Neuron (in vitro differentiated cells): ENCODE measurements around the gene IQSEC1.
A peak's percentile ranks its signal among the peaks of the same experiment; 100 is the strongest.

Experiments
- H2AFZ ChIP-seq: one replicate; pipeline ENCODE4 v1.6.1; 2013; ENCODE audit warnings: low read depth, mild to moderate bottlenecking, inconsistent platforms, low read length, moderate library complexity
- H3K27me3 ChIP-seq: one replicate; pipeline ENCODE4 v1.6.1; 2013; ENCODE audit warnings: low read length; ENCODE audit not compliant: insufficient read depth
- H3K36me3 ChIP-seq: one replicate; pipeline ENCODE4 v1.6.1; 2013; ENCODE audit warnings: low read length; ENCODE audit not compliant: insufficient read depth
- H3K4me1 ChIP-seq: one replicate; pipeline ENCODE4 v1.6.1; 2013; ENCODE audit warnings: low read length; ENCODE audit not compliant: insufficient read depth
- H3K4me3 ChIP-seq: 2 replicates; pipeline ENCODE4 v1.5.1; 2013; ENCODE audit warnings: mild to moderate bottlenecking, low read length, moderate library complexity
- H3K9me3 ChIP-seq: one replicate; pipeline ENCODE4 v1.6.1; 2013; ENCODE audit warnings: low read length

IQSEC1 gene

GRCh38 chr3:13041113-13041776 is 32.0 kb downstream of the IQSEC1 start:
- H3K4me1 ChIP-seq, result peaks cover 57% of the 10 kb centered on the region
- peak overlapping the region; percentile 85 for H3K4me3 ChIP-seq
- H3K36me3 ChIP-seq, result peaks cover 3% of the 10 kb centered on the region
- no peaks in the 10 kb centered on the region for H3K27me3 ChIP-seq
- H3K9me3 ChIP-seq, result no peaks in the 10 kb centered on the region
- H2AFZ ChIP-seq, result no peak overlapping the region

- Histone ChIP-seq H3K27me3 (no peaks in the 10 kb centered on the region), H3K36me3 (peaks cover 8% of the 10 kb centered on the region), H3K4me1 (peaks cover 50% of the 10 kb centered on the region)
Observed at GRCh38 chr3:13040361-13041074, 32.7 kb downstream of the IQSEC1 start.

DNA sequence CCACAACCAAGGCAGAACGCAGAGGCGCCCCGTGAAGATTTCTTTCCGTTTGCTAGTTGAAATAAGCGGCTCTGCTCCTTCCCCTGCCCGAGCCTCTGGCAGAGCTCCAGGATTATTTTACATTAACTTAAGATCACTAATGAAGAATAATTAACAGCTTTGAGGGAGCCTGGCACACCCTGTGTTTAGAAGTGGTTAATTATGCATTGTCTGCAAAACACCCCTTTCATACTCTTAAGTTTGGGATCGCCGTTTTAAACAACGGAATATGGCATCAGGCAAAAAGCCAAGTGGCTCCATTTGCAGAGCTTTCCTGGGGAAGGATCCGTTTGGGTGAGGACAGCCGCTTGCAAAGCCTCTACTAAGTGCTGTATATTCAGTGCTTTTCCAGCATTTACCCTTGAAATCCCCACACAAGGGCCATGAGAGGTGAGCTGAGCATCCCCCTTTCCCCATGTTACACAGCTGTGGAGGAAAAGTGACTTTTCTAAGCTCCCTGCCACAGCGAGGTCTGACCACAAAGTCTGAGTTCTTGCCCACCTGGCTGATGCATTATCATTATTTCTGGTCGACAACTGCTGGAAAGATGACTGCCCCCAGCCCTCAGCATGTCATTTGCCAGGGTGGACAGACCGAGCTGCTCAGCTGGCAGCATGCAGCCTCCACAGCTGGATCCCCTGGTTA is 33.9 kb downstream of the IQSEC1 start:
- Histone ChIP-seq H3K36me3 (peaks cover 8% of the 10 kb centered on the region), H3K4me3 (no peak overlapping the region), H2AFZ (no peak overlapping the region), H3K4me1 (peaks cover 38% of the 10 kb centered on the region), H3K27me3 (no peaks in the 10 kb centered on the region), H3K9me3 (peaks cover under 1% of the 10 kb centered on the region)

More at GRCh38 chr3:13040361-13041074, 32.7 kb downstream of the IQSEC1 start:
- H2AFZ ChIP-seq, result no peak overlapping the region
- no peaks in the 10 kb centered on the region for H3K9me3 ChIP-seq
- H3K4me3 ChIP-seq, result peak overlapping the region; percentile 85

- Histone ChIP-seq H3K4me1 (peaks cover 24% of the 10 kb centered on the region), H3K27me3 (no peaks in the 10 kb centered on the region), H3K4me3 (no peak overlapping the region), H2AFZ (no peak overlapping the region), H3K36me3 (peaks cover 8% of the 10 kb centered on the region), H3K9me3 (peaks cover 1% of the 10 kb centered on the region)
Observed at GRCh38 chr3:13037458-13038117, 35.6 kb downstream of the IQSEC1 start.

DNA sequence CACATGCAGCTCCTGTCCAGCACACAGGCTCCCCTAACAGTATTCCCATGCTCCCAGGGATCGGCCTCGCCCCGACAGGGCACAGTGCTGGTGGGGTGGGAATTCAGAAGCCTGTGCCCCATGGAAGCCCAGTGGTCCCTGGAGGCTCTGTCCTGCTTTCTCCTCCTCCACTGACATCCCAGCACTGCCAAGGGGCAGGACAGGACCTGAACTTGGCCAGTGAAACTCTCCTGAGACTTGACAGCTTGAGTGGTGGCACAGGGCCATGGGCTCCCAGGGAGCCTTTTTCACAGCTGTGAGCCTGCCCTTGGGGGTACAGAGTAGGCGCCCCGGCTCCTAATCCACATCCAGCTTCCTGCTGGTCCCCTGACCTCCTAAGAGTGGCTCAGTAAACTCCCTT is 38.4 kb downstream of the IQSEC1 start:
- peaks cover 1% of the 10 kb centered on the region for H3K9me3 ChIP-seq
- no peaks in the 10 kb centered on the region for H3K27me3 ChIP-seq
- peaks cover 8% of the 10 kb centered on the region for H3K36me3 ChIP-seq
- H3K4me3 ChIP-seq, result no peak overlapping the region
- no peak overlapping the region for H2AFZ ChIP-seq
- peaks cover 6% of the 10 kb centered on the region for H3K4me1 ChIP-seq

- H3K4me1 ChIP-seq, result peaks cover 3% of the 10 kb centered on the region
- no peak overlapping the region for H3K4me3 ChIP-seq
- peaks cover 1% of the 10 kb centered on the region for H3K9me3 ChIP-seq
- H3K27me3 ChIP-seq, result no peaks in the 10 kb centered on the region
- peaks cover 8% of the 10 kb centered on the region for H3K36me3 ChIP-seq
- H2AFZ ChIP-seq, result no peak overlapping the region
Observed at GRCh38 chr3:13034109-13034800, 39.0 kb downstream of the IQSEC1 start.

DNA sequence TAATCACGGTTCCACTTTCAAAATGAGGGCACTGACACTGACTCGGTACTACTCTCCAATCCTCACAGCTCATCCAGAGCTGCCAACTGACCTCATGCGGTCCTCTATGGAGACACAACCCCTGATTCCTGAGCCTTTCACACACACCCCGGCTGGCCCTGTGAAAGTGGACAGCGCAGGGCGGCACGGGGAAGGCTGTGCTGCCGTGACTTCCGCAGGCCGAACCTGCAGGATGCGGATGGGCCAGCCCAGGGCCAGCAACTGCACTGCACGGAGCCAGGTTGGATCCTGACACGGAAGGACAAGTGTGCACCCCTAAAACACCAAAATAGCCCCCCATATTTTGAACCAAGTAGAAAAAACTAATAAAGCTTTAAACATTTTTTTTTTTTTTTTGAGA is 41.0 kb downstream of the IQSEC1 start:
- Histone ChIP-seq H3K9me3 (peaks cover 1% of the 10 kb centered on the region), H3K4me3 (no peak overlapping the region), H2AFZ (no peak overlapping the region), H3K27me3 (no peaks in the 10 kb centered on the region), H3K36me3 (peaks cover 8% of the 10 kb centered on the region), H3K4me1 (peaks cover 3% of the 10 kb centered on the region)

DNA sequence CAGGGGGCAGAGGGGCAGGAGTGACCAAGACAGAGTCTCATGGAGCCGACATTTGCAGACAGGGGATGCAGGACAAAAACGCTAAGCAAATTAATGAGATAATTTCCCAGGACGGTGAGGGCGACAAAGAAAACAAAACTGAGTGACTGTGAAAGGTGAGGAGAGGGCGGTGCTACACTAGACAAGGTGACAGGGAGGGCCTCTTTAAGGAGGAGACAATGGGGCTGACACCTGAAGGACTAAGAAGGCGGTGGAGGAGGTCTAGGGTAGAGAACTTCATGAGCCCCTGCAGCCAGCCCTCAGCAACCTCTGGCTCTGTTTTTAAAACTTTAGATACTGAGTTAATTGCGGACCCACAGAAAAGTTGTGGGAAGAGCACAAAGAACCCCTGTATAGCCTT is 41.6 kb downstream of the IQSEC1 start:
- Histone ChIP-seq H2AFZ (no peak overlapping the region), H3K27me3 (no peaks in the 10 kb centered on the region), H3K9me3 (peaks cover 1% of the 10 kb centered on the region), H3K4me3 (no peak overlapping the region), H3K4me1 (peaks cover 3% of the 10 kb centered on the region), H3K36me3 (peaks cover 5% of the 10 kb centered on the region)

- Histone ChIP-seq H2AFZ (no peak overlapping the region), H3K9me3 (peaks cover 1% of the 10 kb centered on the region), H3K27me3 (no peaks in the 10 kb centered on the region), H3K4me1 (peaks cover 3% of the 10 kb centered on the region), H3K4me3 (no peak overlapping the region), H3K36me3 (peaks cover 1% of the 10 kb centered on the region)
Observed at GRCh38 chr3:13030684-13031083, 42.5 kb downstream of the IQSEC1 start.

GRCh38 chr3:13028010-13028821 is 45.0 kb downstream of the IQSEC1 start:
- peaks cover 8% of the 10 kb centered on the region for H3K4me1 ChIP-seq
- no peaks in the 10 kb centered on the region for H3K27me3 ChIP-seq
- H3K36me3 ChIP-seq, result no peaks in the 10 kb centered on the region
- H3K9me3 ChIP-seq, result no peaks in the 10 kb centered on the region
- H2AFZ ChIP-seq, result no peak overlapping the region
- no peak overlapping the region for H3K4me3 ChIP-seq

DNA sequence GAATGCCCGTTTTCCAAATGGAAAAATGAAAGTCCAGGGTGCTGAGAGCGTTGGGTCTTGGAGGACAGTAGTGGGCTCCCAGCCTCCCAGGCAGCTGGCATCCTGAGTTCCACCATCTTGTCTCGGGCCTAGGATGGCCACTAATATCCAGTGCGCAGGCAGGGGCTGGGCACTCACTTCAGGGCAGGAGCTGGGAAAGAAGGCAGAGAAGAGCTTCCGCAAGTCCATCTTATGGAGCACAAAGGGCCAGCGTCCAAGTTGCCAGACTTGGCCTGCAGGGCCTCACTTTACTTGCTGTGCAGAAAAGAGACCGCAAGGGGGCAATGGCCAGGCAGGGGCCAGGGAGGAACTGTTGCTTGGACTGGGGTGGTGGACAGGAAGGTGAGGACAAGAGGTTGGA is 46.1 kb downstream of the IQSEC1 start:
- Histone ChIP-seq H3K4me3 (no peak overlapping the region), H2AFZ (no peak overlapping the region), H3K27me3 (no peaks in the 10 kb centered on the region), H3K4me1 (peaks cover 15% of the 10 kb centered on the region), H3K9me3 (no peaks in the 10 kb centered on the region), H3K36me3 (no peaks in the 10 kb centered on the region)

GRCh38 chr3:13026534-13026933 is 46.7 kb downstream of the IQSEC1 start:
- no peak overlapping the region for H2AFZ ChIP-seq
- H3K4me3 ChIP-seq, result no peak overlapping the region
- no peaks in the 10 kb centered on the region for H3K27me3 ChIP-seq
- H3K36me3 ChIP-seq, result no peaks in the 10 kb centered on the region
- no peaks in the 10 kb centered on the region for H3K9me3 ChIP-seq
- H3K4me1 ChIP-seq, result peaks cover 20% of the 10 kb centered on the region
